ENCODE data around the gene SEC24C. TPM values are rescaled to one million over a fixed set of nuclear protein-coding genes. Genes with fewer than 3 reads are reported as not detected.

Gene SEC24C
- total and polyA plus RNA-seq, 2 of the 13 experiments (the other 11 are each of a cell fraction or from before 2014, with no cell fraction given) = 63.1 to 66.4 TPM

GRCh38 chr10:73731588-73732375, 12.4 kb upstream of the SEC24C start:
- no peaks in the 10 kb centered on the region for H3K9me3 ChIP-seq (ENCODE audit: low read length)
- no peaks in the 10 kb centered on the region; the same call in 1 of the 2 replicates for H3K4me1 ChIP-seq (ENCODE audit: insufficient read depth, low read length)
- no peak for ATAC-seq
- peak; percentile 33 for TF ChIP-seq HNRNPLL (IDR thresholded peaks at IDR 0.05; ENCODE audit: low read depth, low read length, poor library complexity, severe bottlenecking)
- TF ChIP-seq TCF7L2 (IDR thresholded peaks at IDR 0.05; ENCODE audit: low read depth, low read length) = no peak
- no peak for TF ChIP-seq ARID5B (CRISPR knock-in tag; IDR thresholded peaks at IDR 0.05)
- 0 out of 2 replicates have a peak, but pooled peaks have one; percentile 34 for TF ChIP-seq CENPT (CRISPR knock-in tag; IDR thresholded peaks at IDR 0.05; ENCODE audit: low read depth)
- 96% methylated on average over 22 of the region's 42 CpGs for WGBS (ENCODE audit: low lambda C conversion rate)
- DNase-seq (ENCODE audit: low spot score) = no peak
- H3K4me2 ChIP-seq (ENCODE audit: low read depth, low read length) = peak overlapping the region; percentile 70
- peaks cover 0 to 5% of the 10 kb centered on the region in 2 experiments; a peak in 3 of 5 replicates for H3K36me3 ChIP-seq (replicated peaks in 1 of 2; ENCODE audit: control insufficient read depth in 1 of 2, insufficient read depth in 2 of 2, low read length in 2 of 2)
- CTCF ChIA-PET (ENCODE audit: low intra/inter-chr PET ratio, low total read pairs) = no interaction called here
- H3K27me3 ChIP-seq (ENCODE audit: control insufficient read depth in 1 of 2, insufficient read depth in 2 of 2, low read length in 2 of 2) = no peaks in the 10 kb centered on the region; a peak in 1 of 5 replicates
- H4K20me1 ChIP-seq (ENCODE audit: insufficient read depth, low read length) = no peaks in the 10 kb centered on the region
- BruUV-seq (replicated peaks) = no TSS peak
- intact Hi-C loops (cut with micrococcal nuclease; ENCODE audit: unreplicated experiment) (no loop called here), in situ Hi-C loops (cut with HindIII; ENCODE audit: extremely low pct_ligation_motif_present, low pct_unique_long_range_greater_than_20kb) (no loop called here)
- 0 out of 6 replicates have a peak overlapping the region, but pooled peaks of 1 of the 3 experiments have one; percentile 96 for H3K4me3 ChIP-seq (replicated peaks in 1 of 3; ENCODE audit: insufficient read depth in 1 of 3, low read depth in 2 of 3, low read length in 3 of 3)
- no peak for FAIRE-seq
- H3K79me2 ChIP-seq (ENCODE audit: insufficient read depth, low read length) = peaks cover 13% of the 10 kb centered on the region
- POLR2A ChIA-PET = interaction anchor here (4.3 kb wide), 1 partner anchor 12 kb away, joined by 85 read pairs; the partner anchor contains the start of gene SEC24C
- H3K27ac ChIP-seq (ENCODE audit: extremely low read length, insufficient read depth, low read length) = no peak overlapping the region
- no peak overlapping the region for H2AFZ ChIP-seq (ENCODE audit: low read length)
- 0 out of 2 replicates have a peak overlapping the region, but pooled peaks have one; percentile 95 for H3K9ac ChIP-seq (ENCODE audit: insufficient read depth, low read depth, low read length)

All from HepG2 (cell line).